ENCODE measurements around the gene PDE9A. TPM values are rescaled to one million over a fixed set of nuclear protein-coding genes. Genes with fewer than 3 reads are reported as not detected.

Gene PDE9A
- total RNA-seq, 1 donor from 2014 or later = 58.7 TPM

DNA sequence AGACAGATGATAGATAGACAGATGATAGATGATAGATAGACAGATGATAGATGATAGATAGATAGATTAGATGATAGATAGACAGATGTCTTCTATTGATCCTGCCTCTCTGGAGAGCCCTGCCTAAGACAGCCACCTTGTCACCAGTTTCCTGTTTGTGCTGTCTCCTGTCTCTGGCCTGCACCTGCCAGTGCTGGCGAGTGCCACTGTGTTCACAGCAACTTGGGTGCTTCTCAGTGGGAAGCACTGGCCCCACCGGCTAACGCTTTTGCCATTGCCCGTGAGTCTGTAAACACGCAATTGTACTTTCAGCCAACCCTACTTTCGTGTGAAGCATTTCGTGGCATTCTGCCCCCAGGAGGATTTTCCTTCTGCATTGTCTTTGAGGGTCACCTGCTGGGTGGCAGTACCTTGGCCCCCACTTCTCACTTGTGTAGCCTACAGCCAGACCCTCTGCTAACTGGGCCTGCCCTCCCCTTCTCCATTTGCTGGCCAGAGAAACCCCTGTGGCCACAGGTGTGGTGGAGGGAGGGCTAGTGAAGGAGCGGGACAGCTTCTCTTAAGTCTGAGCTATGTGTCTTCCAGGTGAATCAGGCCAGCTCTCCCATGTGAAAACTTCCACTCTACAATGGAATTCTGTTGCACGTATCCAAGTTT is 23.4 kb upstream of the PDE9A start:
- Mint-ChIP-seq H3K4me3 (ENCODE audit: unreplicated experiment) (no peak overlapping the region), H3K27ac (ENCODE audit: unreplicated experiment) (no peak overlapping the region), H3K4me1 (ENCODE audit: low read depth, unreplicated experiment) (no peaks in the 10 kb centered on the region), H3K36me3 (ENCODE audit: unreplicated experiment) (no peaks in the 10 kb centered on the region), H3K27me3 (ENCODE audit: unreplicated experiment) (no peaks in the 10 kb centered on the region), H3K9me3 (ENCODE audit: unreplicated experiment) (peaks cover 3% of the 10 kb centered on the region)
- no peak for DNase-seq
- TF ChIP-seq, protein P1, sequence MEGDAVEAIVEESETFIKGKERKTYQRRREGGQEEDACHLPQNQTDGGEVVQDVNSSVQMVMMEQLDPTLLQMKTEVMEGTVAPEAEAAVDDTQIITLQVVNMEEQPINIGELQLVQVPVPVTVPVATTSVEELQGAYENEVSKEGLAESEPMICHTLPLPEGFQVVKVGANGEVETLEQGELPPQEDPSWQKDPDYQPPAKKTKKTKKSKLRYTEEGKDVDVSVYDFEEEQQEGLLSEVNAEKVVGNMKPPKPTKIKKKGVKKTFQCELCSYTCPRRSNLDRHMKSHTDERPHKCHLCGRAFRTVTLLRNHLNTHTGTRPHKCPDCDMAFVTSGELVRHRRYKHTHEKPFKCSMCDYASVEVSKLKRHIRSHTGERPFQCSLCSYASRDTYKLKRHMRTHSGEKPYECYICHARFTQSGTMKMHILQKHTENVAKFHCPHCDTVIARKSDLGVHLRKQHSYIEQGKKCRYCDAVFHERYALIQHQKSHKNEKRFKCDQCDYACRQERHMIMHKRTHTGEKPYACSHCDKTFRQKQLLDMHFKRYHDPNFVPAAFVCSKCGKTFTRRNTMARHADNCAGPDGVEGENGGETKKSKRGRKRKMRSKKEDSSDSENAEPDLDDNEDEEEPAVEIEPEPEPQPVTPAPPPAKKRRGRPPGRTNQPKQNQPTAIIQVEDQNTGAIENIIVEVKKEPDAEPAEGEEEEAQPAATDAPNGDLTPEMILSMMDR (IDR thresholded peaks at IDR 0.05; ENCODE audit: partially characterized antibody, unreplicated experiment) = no peak

DNA sequence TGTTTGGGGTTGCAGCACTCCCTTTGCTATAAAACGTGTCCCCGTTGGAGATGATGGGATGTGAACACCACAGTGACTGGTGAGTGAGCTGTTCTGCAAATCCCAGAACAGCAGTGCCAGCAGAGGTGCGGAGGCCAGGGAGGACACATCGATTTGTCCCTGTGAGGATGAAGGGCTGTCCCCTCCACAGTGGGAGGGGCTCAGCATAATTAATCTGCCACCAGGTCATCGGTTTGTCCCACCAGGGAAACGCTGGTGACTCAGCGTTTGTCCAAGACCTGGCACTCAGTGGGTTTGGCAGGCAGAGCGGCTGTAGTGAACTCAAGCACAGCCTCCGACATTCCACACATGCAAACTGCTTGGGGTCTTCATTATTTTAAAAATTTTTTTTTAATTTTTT is 22.8 kb upstream of the PDE9A start:
- no peak overlapping the region for H3K27ac Mint-ChIP-seq (ENCODE audit: unreplicated experiment)
- TF ChIP-seq, protein P1 (IDR thresholded peaks at IDR 0.05; ENCODE audit: partially characterized antibody, unreplicated experiment) = no peak
- no peak overlapping the region for H3K4me3 Mint-ChIP-seq (ENCODE audit: unreplicated experiment)
- H3K27me3 Mint-ChIP-seq (ENCODE audit: unreplicated experiment) = no peaks in the 10 kb centered on the region
- H3K9me3 Mint-ChIP-seq (ENCODE audit: unreplicated experiment) = peaks cover 3% of the 10 kb centered on the region
- H3K36me3 Mint-ChIP-seq (ENCODE audit: unreplicated experiment) = no peaks in the 10 kb centered on the region
- no peak for DNase-seq
- no peaks in the 10 kb centered on the region for H3K4me1 Mint-ChIP-seq (ENCODE audit: low read depth, unreplicated experiment)

DNA sequence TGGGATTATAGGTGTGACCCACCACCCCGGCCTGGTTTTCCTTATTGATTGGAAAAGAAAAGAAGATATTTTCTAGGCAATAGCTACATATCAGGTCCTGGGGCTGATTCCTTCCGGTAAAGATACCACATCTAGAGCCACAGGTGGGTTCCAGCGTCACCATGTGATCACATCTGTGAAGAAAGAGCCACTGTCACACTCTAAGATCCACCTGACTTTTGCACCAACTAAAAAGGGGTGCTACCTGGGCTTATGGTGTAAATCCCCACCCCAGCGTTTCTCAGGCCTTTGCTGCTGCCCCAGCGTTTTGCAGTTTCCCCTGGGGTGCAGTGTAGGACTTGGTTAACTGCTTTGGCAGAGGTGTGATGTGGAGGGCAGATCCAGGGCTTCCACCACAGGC is 22.3 kb upstream of the PDE9A start:
- Mint-ChIP-seq H3K36me3 (ENCODE audit: unreplicated experiment) (no peaks in the 10 kb centered on the region), H3K27ac (ENCODE audit: unreplicated experiment) (no peak overlapping the region), H3K27me3 (ENCODE audit: unreplicated experiment) (no peaks in the 10 kb centered on the region), H3K9me3 (ENCODE audit: unreplicated experiment) (peaks cover 3% of the 10 kb centered on the region), H3K4me1 (ENCODE audit: low read depth, unreplicated experiment) (no peaks in the 10 kb centered on the region), H3K4me3 (ENCODE audit: unreplicated experiment) (no peak overlapping the region)
- TF ChIP-seq, protein P1 (IDR thresholded peaks at IDR 0.05; ENCODE audit: partially characterized antibody, unreplicated experiment) = no peak
- DNase-seq = no peak

DNA sequence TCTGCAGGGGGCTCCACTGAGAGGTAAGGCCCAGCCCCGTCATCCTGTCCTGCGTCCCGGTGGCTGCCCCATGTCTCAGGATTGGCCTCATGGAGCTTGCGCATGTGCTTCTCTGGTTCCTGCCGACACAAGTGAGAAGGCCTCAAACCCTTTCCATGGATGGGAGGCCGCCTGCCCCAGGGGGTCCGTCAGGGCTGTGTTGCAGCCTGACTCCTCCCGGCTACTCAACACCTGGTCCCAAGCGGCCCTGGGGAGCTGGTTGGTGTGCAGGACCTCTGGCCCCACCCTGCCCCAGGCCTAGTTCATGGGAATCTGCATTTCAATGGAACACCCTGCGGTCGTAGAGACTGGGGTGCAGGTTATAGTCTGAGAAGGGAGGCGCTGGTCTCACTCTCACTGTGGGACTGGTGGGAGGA is 21.1 kb upstream of the PDE9A start:
- H3K27ac Mint-ChIP-seq (ENCODE audit: unreplicated experiment) = no peak overlapping the region
- no peak overlapping the region for H3K4me3 Mint-ChIP-seq (ENCODE audit: unreplicated experiment)
- TF ChIP-seq, protein P1 (IDR thresholded peaks at IDR 0.05; ENCODE audit: partially characterized antibody, unreplicated experiment) = no peak
- H3K4me1 Mint-ChIP-seq (ENCODE audit: low read depth, unreplicated experiment) = no peaks in the 10 kb centered on the region
- H3K9me3 Mint-ChIP-seq (ENCODE audit: unreplicated experiment) = peaks cover 2% of the 10 kb centered on the region
- no peaks in the 10 kb centered on the region for H3K36me3 Mint-ChIP-seq (ENCODE audit: unreplicated experiment)
- DNase-seq = no peak
- peaks cover 3% of the 10 kb centered on the region for H3K27me3 Mint-ChIP-seq (ENCODE audit: unreplicated experiment)

DNA sequence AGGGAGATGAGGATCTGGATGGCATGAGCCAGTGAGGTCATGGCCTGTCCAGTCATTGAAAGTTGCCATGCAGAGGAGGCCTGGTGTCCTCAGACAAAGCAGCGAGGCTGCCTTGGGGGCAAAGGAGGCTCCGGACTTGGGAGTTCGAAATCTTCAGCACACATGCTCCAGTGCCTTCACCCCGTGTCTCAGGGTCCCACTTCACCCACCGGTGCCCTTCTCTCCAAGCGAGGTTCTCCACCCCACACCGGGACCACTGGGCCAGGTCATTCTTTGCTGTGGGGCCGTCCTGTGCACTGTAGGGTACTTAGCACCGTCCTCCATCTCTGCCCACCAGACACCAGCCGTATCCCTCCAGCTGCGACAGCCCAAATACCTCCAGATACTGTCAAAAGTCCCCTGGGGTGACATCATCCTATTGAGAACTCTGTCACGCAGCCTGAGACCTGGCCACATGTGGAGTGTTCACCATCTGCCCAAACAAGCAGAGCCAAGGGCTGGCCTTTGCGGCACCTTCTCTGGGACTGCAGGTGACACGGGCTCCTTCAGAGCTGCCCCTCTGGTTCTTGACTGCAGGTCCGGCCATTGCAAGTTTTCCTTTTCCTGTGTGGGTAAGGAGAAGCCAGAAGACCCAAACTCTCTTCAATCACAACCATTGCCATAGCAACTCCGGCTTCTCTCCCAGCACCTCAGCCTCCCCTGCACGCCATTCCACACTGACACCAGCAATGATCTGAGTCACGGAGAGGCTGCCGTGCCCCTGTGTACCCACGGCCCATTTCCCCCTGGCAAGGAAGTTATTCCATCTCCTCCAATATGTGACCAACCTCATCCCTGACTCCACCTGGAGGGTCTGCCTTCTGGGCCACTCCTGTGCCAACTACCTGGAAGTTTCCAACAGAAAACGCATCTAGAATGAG is 20.4 kb upstream of the PDE9A start:
- no peaks in the 10 kb centered on the region for H3K36me3 Mint-ChIP-seq (ENCODE audit: unreplicated experiment)
- peaks cover 3% of the 10 kb centered on the region for H3K27me3 Mint-ChIP-seq (ENCODE audit: unreplicated experiment)
- TF ChIP-seq, protein P1 (IDR thresholded peaks at IDR 0.05; ENCODE audit: partially characterized antibody, unreplicated experiment) = no peak
- H3K9me3 Mint-ChIP-seq (ENCODE audit: unreplicated experiment) = peaks cover 3% of the 10 kb centered on the region
- no peaks in the 10 kb centered on the region for H3K4me1 Mint-ChIP-seq (ENCODE audit: low read depth, unreplicated experiment)
- no peak for DNase-seq
- H3K4me3 Mint-ChIP-seq (ENCODE audit: unreplicated experiment) = no peak overlapping the region
- H3K27ac Mint-ChIP-seq (ENCODE audit: unreplicated experiment) = no peak overlapping the region

All from glutamatergic neuron (in vitro differentiated cells).